ENCODE data around the gene ALKBH4. TPM values are rescaled to one million over a fixed set of nuclear protein-coding genes. Genes with fewer than 3 reads are reported as not detected.

The ALKBH4 gene
- total and polyA plus RNA-seq, 10 of the 15 experiments (the other 5 are each of a cell fraction or from before 2014, with no cell fraction given): 4.1 to 16.9 (median 11.3) TPM

DNA sequence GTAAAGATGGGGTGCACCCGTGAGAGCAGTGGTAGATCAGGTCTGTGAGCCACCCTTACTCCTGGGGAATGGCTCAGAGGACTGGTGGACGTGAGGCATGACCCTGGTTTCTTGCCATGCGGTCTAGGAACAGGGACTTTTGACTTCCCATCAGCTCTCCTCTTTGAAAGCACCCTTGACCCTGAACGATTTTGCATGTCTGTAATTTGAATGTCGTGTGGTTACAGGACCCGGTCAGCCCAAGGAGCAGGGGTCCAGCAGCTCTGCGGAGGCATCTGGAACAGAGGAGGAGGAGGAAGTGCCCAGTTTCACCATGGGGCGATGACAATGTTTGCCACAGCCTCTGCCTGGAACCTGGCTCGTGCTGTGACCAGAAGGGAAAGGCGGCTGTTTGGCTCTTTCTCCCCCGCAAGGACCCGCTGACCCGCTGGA, 39.9 kb downstream of the ALKBH4 start (continued):
- TF ChIP-seq, protein P1, sequence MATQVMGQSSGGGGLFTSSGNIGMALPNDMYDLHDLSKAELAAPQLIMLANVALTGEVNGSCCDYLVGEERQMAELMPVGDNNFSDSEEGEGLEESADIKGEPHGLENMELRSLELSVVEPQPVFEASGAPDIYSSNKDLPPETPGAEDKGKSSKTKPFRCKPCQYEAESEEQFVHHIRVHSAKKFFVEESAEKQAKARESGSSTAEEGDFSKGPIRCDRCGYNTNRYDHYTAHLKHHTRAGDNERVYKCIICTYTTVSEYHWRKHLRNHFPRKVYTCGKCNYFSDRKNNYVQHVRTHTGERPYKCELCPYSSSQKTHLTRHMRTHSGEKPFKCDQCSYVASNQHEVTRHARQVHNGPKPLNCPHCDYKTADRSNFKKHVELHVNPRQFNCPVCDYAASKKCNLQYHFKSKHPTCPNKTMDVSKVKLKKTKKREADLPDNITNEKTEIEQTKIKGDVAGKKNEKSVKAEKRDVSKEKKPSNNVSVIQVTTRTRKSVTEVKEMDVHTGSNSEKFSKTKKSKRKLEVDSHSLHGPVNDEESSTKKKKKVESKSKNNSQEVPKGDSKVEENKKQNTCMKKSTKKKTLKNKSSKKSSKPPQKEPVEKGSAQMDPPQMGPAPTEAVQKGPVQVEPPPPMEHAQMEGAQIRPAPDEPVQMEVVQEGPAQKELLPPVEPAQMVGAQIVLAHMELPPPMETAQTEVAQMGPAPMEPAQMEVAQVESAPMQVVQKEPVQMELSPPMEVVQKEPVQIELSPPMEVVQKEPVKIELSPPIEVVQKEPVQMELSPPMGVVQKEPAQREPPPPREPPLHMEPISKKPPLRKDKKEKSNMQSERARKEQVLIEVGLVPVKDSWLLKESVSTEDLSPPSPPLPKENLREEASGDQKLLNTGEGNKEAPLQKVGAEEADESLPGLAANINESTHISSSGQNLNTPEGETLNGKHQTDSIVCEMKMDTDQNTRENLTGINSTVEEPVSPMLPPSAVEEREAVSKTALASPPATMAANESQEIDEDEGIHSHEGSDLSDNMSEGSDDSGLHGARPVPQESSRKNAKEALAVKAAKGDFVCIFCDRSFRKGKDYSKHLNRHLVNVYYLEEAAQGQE (IDR thresholded peaks at IDR 0.05; ENCODE audit: low read depth, low read length): no peak
- TF ChIP-seq, protein P2, sequence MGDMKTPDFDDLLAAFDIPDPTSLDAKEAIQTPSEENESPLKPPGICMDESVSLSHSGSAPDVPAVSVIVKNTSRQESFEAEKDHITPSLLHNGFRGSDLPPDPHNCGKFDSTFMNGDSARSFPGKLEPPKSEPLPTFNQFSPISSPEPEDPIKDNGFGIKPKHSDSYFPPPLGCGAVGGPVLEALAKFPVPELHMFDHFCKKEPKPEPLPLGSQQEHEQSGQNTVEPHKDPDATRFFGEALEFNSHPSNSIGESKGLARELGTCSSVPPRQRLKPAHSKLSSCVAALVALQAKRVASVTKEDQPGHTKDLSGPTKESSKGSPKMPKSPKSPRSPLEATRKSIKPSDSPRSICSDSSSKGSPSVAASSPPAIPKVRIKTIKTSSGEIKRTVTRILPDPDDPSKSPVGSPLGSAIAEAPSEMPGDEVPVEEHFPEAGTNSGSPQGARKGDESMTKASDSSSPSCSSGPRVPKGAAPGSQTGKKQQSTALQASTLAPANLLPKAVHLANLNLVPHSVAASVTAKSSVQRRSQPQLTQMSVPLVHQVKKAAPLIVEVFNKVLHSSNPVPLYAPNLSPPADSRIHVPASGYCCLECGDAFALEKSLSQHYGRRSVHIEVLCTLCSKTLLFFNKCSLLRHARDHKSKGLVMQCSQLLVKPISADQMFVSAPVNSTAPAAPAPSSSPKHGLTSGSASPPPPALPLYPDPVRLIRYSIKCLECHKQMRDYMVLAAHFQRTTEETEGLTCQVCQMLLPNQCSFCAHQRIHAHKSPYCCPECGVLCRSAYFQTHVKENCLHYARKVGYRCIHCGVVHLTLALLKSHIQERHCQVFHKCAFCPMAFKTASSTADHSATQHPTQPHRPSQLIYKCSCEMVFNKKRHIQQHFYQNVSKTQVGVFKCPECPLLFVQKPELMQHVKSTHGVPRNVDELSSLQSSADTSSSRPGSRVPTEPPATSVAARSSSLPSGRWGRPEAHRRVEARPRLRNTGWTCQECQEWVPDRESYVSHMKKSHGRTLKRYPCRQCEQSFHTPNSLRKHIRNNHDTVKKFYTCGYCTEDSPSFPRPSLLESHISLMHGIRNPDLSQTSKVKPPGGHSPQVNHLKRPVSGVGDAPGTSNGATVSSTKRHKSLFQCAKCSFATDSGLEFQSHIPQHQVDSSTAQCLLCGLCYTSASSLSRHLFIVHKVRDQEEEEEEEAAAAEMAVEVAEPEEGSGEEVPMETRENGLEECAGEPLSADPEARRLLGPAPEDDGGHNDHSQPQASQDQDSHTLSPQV (IDR thresholded peaks at IDR 0.05): no peak; the same call in 1 of the 2 replicates
- TF ChIP-seq, protein P3, sequence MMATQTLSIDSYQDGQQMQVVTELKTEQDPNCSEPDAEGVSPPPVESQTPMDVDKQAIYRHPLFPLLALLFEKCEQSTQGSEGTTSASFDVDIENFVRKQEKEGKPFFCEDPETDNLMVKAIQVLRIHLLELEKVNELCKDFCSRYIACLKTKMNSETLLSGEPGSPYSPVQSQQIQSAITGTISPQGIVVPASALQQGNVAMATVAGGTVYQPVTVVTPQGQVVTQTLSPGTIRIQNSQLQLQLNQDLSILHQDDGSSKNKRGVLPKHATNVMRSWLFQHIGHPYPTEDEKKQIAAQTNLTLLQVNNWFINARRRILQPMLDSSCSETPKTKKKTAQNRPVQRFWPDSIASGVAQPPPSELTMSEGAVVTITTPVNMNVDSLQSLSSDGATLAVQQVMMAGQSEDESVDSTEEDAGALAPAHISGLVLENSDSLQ (IDR thresholded peaks at IDR 0.05): no peak; the same call in 1 of the 2 replicates
- no peak for TF ChIP-seq SMARCA5 (IDR thresholded peaks at IDR 0.05)
- no peak for TF ChIP-seq EZH2 (IDR thresholded peaks at IDR 0.05; ENCODE audit: borderline replicate concordance, control insufficient read depth, low read depth, low read length)
- no peak for TF ChIP-seq ASH2L (IDR thresholded peaks at IDR 0.05; ENCODE audit: borderline replicate concordance, low read depth)
- no peak for TF ChIP-seq SP1 (IDR thresholded peaks at IDR 0.05; ENCODE audit: low read depth, low read length)
- TF ChIP-seq CBX3 (IDR thresholded peaks at IDR 0.05; ENCODE audit: borderline replicate concordance, low read depth): no peak
- peak; percentile 88 for TF ChIP-seq POU2F2 (IDR thresholded peaks at IDR 0.05; ENCODE audit: borderline replicate concordance, low read depth, low read length)
- TF ChIP-seq TCF12 (IDR thresholded peaks at IDR 0.05; ENCODE audit: low read depth, low read length): no peak
- TF ChIP-seq RB1 (IDR thresholded peaks at IDR 0.05; ENCODE audit: borderline replicate concordance): no peak
- no peak for TF ChIP-seq TARDBP (IDR thresholded peaks at IDR 0.05; ENCODE audit: borderline replicate concordance)
- TF ChIP-seq ZBTB40 (IDR thresholded peaks at IDR 0.05; ENCODE audit: borderline replicate concordance): no peak
- no peak for TF ChIP-seq BRCA1 (IDR thresholded peaks at IDR 0.05; ENCODE audit: low read depth, low read length)
- TF ChIP-seq SIN3A (IDR thresholded peaks at IDR 0.05; ENCODE audit: low read depth, low read length): no peak
- no peak for TF ChIP-seq CREB1 (IDR thresholded peaks at IDR 0.05; ENCODE audit: low read depth)
- TF ChIP-seq SRF (IDR thresholded peaks at IDR 0.05; ENCODE audit: low read depth in 2 of 2, low read length in 2 of 2): no peak
- no peak for TF ChIP-seq BACH1 (IDR thresholded peaks at IDR 0.05; ENCODE audit: borderline replicate concordance)
- no peak for TF ChIP-seq NBN (IDR thresholded peaks at IDR 0.05)

Data from GM12878 (cell line).